Activated CD4-positive, alpha-beta T cell treated with anti-CD3 and anti-CD28 coated beads, Interleukin-2, amount 50 U/mL, for 48 hours (primary cell): ENCODE data around the gene RGS10.
"Not testable (repeated sequence)": the region's sequence is repeated elsewhere in the genome, so short reads cannot be mapped to it uniquely, and the experiment has no call there.

ENCODE experiments used
- DNase-seq, 2 experiments: peaks; one replicate each; pipeline ENCODE4 v3.0.0-alpha.2; 2020

Gene RGS10

DNA sequence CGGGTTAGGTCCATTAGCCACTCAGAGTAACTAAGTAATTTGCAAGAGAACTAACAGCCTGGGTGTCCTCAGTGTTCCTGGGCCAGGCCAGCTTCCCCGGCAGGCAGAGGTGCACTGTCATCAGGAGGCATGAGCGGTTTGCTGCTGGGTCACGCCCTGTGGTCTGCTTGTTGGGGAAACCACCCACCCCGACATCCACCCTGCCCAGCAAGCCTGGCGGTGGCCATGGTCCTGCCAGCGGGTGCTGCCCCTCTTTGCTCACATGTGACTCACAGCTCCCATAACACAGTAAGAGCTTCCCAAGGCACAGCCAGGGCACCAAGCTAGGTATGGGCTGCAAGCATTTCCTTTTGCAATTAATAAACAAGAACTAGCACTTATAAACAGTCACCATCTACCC is 75.9 kb downstream of the RGS10 start:
- peak; percentile 55 to 66 for DNase-seq

DNA sequence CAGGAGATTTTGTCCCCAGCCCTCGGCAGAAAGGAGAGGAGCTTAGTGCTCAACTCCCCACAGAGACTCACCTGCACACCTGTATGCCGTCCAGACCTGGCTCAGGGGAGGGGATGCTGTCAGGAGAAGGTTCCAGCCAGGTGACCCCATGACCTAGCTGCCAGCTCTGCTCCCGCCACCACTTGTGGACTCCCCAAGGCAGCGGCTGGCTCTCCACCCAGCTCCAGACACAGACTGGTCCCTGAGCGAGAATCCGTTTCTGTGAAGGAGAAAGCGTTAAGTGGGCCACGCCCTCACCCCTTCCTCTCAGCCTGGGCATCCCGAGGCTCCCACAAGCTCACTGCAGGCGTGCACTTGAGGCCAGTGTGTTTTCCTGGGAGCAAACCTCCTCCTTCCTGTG is 76.4 kb downstream of the RGS10 start:
- DNase-seq: no peak

DNA sequence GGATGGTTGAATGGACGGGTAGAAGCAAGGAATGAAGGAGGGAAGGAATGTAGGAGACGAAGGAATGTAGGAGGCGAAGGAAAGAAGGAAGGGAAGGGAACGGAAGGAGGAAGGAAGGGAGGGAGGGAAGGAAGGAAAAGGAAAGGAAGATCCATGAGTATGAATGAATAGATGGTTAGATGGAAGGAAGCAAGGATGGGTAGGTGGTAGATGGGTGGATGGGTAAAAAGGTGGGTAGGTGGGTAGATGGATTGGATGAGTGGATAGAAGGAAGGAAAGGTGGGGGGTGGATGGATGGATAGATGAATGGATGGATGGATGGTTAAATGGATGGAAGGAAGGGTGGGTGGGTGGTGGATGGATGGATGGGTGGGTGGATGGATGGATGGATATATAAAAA is 77.4 kb downstream of the RGS10 start:
- no peak for DNase-seq

DNA sequence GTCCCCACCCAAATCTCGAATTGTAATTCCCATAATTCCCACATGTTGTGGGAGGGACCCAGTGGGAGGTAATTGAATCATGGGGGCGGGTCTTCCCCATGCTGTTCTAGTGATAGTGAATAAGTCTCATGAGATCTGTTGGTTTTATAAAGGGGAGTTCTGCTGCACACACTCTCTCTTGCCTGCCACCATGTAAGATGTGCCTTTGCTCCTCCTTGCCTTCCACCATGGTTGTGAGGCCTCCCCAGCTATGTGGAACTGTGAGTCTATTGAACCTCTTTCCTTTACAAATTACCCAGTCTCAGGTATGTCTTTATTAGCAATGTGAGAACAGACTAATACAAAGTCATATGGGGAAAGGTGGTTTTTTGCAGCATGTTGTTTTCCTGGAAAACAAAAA is 79.3 kb downstream of the RGS10 start:
- not testable (repeated sequence) for DNase-seq

DNA sequence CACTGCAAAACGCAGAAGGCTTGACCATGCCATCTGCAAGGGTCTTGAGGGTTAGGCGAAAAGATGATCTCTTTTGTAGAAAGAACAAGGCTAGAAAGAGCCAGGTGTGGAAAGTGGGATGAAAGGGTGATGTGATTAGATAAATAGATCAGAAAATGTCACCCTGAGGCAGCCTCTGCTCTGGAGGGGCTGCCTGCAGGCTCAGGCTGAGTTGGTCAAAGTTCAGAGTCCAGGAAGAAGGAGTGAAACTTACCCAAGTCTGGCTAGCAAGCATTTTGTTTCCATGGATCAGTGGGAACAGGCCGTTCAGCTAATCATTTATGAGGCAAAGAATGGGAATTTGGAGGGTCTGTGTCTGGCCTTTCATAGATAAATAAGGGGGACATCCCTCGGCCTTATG is 79.7 kb downstream of the RGS10 start:
- DNase-seq: no peak

DNA sequence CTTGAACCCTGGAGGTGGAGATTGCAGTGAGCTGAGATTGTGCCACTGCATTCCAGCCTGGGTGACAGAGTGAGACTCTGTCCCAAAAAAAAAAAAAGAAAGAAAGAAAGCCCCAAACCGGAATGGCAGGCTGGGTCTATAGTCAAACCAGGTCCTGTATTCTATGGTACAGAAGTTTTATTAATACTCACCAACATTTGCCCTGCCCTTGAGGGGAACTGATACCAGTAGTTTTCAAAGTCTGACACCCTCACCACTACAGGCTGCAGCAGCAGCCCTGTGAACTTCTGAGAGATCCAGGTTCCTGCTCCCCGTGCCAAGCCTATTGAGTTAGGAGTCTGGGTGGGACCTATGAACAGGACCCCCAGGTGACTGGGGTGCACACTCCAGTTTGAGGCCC is 80.6 kb downstream of the RGS10 start:
- DNase-seq: no peak

DNA sequence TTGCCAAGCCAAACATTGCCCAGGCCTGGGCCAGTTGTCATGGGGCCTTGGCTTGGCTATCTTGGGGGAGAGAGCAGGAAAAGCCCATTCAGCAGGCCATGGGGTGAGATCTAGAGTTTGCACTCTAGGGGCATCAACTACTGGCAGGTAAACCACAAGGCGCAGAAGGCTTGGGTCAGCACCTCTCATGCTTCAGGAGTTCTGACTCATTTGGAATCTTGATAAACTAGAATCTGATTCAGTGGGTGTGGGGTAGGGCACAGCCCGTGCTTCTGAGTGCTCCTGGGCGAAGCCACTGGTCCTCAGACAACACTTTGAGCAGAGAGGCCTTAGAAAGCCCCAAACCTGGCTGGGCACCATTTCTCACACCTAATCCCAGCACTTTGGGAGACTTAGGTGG is 81.1 kb downstream of the RGS10 start:
- peak in 1 of 2 experiments; percentile 25 for DNase-seq

DNA sequence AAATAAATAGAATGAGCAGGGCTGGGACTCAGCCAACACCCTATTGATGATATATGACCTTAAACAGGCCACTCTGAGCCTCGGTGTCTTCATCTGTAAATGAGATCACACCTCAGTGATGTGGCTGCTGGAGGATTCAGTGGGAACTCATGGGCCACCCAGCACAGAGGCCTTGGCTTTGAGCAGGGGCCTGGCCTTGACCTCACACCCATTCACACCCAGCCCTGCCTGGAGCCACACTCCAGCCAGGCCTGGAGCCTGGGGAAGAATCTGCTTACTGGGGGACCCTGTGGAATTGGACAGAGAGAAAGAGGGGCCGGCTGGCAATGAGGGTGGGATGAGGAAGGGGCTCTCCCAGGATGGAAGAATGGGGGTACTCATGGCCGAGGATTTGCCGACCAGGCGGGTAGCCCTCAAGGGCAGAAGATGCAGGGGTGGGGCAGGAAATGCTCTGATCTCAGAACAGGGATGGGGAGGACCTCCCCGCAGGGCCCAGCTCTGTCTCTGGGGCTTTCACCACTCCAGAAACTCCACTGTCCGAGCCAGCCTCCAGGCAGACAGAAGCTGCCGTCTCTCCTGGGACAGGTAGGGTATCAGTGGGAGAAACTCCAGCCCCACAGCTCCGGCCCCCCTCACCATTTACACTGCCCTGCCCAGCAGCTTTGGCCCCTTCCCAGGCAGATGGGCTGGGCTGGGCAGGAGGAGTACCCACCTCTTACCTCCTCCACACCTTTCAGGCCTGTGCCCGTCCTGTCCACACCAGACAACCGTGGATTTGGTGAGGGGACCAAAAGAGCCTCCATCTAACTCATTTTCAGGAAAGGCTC is 81.9 kb downstream of the RGS10 start:
- DNase-seq: no peak

DNA sequence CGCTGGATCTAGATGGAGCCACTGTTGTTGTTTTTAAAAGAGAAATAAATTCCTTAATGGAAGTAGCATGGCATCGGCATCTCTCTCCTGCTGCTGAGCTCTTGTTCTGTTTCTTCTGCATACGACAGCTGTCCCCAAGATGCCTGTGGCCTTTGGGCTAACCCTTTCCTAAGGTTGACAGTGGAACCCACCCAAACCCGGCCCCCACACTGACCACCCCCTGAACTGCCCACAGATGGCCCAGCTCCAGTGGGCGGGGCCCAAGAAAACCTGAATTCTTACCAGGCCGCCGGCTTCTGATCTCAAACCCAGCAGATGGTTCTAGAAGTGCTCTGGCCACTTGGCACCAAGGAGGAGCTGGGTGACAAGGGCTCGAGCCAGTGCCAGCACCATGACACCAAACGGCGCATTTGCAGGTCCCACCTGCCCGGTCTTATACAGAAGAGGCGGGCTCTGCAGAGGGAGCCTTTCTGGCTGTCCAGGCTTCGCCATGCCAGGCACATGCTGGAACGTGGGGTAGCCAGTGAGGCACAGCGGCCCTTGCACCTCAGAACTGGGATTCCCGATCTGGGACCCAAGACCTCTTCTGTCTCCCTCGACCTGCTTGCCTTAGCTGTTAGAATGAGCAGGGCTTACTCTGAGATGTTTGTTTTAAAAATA is 82.7 kb downstream of the RGS10 start:
- no peak for DNase-seq

DNA sequence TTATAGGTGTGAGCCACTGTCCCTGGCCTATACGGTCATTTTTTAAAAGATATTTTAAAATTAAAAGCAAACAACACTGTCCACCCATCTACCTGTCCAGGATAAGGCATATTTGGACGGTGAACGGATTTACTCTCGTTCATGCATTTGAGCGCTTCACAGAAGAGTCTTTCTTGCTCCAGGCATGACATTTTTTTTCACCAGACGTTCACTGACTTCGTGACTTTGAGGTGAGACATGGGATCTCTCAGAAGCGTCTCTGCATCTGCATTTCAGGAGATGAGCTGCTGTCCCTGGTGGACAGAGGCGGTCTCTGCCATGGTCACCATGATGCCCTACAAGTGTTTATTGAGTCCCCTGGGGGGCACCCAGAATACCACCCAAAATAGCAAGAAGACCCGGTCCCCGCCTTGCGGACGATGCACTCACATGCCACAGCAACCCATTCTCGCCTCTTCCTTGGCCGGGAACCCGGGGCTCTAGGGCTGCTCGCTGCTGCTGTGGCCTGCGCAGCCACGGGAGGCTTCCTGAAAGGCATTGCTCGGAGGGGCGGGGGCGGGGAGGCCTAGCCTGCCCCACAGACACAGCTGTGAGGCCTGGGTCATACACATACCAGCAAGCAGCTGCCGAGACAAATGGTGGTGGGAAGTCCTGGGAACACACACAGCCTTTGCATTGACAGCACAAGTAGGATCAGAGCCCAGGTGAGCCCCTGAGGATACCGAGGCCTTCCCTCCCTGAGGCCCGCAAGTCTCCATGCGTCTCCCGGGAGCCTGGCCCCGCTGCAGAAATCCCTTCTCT is 84.4 kb downstream of the RGS10 start:
- no peak for DNase-seq

DNA sequence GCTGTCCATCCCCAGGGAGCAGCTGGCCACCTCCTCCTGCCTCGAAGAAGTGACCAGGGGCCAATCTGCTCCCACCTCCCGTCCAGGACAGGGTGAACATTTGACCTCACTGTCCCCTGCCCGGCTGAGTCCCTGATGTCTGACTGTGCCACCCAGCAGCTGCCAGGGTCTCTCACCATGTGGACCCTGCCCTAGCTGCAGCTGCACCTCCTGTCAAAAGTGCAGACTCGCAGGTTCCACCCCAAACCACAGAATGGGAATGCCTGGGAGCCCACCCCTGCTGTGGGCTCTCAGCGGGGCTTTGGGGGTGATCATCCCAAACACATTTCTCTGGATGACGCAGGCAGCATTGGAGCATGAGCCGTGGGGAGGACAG is 86.1 kb downstream of the RGS10 start:
- no peak for DNase-seq

DNA sequence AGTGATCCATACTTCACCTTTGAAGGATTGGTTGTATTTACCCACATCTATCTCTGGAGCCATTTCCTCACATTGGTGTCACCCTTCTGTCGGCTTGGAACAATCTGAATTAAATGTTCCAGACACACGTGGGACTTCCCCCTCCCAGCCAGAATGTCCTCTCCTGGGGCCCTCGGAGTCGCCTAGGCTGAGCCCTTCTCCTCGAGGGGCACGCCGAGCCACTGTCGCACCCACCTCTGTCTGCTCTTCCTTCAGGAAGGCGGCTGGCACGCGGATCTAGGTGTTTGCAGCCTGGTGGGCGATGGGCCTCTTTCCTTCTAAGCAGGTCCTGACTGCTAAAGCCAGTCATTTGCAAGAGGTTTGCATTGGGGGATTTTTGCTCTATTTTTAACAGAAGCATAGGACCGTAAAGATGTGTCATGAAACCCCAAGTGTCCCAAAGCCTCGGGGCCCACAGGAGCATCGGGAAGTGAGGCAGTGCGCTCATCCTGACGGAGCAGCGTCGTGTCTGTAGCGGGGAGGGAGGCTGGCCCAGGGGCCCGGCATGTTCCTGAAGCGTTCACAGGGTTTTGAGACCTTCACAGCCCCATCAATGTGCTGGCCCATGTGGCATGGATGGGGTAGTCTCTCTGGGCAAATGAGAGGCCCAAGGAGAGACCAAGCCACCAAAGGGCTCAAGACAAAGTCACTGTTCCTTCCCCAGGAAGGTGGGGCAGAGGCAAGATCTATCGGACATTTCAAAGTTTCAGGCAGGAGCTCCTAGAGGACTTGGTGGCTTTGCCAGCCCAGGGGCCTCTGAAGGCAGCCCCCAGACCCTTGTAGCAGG is 86.7 kb downstream of the RGS10 start:
- no peak for DNase-seq

DNA sequence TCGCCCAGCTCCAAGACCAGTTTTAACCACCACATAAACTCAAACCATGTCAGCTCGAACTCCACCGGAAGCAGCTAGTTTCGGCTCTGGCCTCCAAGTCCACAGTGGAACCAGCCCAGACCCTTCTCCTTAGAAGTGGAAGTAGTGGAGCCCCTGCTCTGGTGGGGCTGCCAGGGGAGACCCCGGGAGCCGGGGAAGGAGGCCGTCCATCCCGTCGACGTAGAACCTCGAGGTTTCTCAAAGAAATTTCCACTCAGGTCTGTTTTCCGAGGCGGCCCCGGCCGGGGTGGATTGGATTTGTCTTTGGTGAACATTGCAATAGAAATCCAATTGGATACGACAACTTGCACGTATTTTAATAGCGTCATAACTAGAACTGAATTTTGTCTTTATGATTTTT is 87.5 kb downstream of the RGS10 start:
- DNase-seq: no peak

DNA sequence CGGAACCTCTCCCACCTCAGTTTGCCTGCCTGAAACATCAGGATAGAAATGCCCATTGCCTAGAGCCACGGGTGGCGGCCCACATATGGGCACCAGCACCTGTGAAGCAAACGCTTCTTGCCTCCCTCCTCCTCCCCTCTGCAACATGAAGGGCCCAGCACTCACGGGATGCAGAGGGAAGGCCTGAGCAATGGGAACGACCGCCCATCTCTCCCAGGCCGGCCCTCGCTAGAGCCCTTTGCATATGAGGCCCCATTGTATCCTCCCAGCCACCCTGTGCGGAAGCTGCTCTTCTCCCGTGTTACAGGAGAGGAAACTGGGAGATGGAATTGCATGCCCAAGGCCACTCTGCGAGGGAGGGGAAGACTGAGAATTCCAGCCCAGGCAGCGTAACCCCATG is 88.2 kb downstream of the RGS10 start:
- DNase-seq: no peak

DNA sequence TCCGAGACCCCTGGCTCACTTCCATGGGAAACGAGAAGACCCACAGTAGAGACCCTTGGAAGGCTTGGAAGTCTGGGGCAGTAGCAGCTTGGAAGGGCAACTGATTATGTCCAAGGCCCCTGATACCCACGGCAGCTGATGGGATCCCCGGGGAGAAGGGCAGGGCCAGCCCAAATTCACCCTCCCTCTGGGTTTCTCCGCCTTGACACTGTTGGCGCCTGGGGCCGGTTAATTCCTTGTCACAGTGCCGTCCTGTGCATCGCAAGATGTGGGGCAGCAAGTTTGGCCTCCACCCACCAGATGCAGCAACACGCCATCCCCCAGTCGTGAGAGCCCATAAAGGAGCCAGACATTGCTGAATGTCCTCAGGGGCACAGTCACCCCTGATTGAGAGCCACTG is 89.2 kb downstream of the RGS10 start:
- no peak for DNase-seq

DNA sequence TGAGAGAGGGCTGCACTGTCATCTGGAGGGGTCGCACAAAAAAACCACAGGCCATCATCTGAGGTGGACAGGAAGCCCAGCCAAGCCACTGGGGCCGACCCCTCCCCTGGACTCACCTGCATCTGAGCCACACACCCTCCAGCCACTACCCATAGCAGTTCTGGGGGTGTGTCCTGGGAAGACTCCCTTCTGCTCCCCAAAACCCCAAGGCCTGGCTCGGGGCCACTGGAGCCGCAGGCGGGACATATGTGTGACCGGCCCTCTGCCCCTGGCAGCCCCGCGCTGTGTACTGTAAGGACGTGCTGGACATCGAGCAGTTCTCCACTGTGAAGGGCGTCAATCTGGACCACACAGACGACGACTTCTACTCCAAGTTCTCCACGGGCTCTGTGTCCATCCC is 90.1 kb downstream of the RGS10 start:
- DNase-seq: no peak

DNA sequence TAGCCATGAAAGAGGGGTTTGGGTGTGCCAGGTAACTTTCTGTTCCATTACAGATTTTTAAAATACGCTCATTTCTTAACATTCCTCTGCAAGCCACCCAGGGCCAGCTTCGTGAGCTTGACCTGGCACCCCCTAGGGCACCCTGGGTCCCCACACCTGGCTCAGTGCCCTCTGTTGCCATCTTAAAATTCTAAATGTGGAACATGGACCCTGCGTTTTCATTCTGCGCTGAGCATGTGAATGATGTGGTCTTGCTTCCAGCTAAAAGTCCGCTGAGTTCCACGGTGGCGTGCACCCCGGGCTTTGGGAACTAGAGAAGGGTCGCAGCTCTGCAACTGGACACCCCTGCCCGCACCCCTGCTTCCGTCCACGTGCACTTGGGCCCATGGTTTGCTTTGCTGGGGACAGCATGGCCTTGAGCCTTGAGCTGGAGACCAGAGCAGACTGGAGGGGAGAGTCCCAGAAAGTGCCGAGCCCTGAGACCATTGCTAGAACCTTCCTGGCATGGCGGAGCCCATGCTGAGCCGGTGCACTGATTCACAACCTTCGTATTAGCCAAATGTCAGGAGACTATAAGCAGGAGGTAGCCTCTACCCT is 91.1 kb downstream of the RGS10 start:
- DNase-seq: no peak

DNA sequence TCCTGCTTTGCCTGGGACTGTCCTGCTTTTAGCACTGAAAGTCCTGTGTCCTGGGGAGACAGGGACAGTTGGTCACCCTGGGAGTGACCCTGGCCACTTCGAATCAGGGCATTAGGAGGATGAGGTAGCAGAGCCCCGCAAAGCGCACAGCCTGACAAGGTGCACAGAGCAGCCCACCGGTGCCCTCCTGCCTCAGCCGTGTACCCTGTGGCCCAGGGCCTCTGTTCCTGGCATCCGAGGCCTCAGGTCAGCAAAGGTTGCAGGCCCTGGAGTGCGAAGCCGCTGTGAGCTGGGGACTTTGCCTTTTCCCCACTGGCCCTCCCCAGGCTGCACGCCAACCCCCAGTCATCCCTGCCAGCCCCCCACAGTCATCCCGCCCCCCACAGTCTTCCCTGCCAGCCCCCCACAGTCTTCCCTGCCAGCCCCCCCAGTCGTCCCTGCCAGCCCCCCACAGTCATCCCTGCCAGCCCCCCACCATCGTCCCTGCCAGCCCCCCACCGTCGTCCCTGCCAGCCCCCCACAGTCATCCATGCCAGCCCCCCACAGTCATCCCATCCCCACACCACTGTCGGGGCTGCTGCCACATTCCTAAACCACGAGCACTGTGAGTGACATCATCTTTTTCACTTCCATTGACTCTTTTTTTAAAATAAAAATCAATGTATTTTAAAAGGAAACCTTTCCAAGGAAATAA is 91.8 kb downstream of the RGS10 start:
- DNase-seq: no peak
